Fibroblast of the aortic adventitia (primary cell): ENCODE results near the gene ITGA6. TPM values are rescaled to one million over a fixed set of nuclear protein-coding genes. Genes with fewer than 3 reads are reported as not detected.
"Not testable (repeated sequence)": the region's sequence is repeated elsewhere in the genome, so short reads cannot be mapped to it uniquely, and the experiment has no call there.

Source experiments
- DNase-seq: peaks from one replicate; pipeline ENCODE4 v3.0.0-alpha.2; 2010; ENCODE audit warnings: low read depth
- H3K4me3 ChIP-seq: 2 replicates; pipeline ENCODE4 v1.5.1; 2011; ENCODE audit warnings: low read depth, mild to moderate bottlenecking, control low read depth, low read length, moderate library complexity
- total RNA-seq: library from RNA; depleted of rRNA; stranded (reverse); fragments of >200 nt; gene quantifications from 2 replicates; pipeline ENCODE4 v1.2.3, GENCODE V29; 2012; ENCODE audit warnings: low replicate concordance
- TF ChIP-seq, protein P1 (sequence below): IDR thresholded peaks from 2 replicates; pipeline ENCODE4 v1.5.1; 2011; ENCODE audit warnings: mild to moderate bottlenecking, low read length, control low read depth, inconsistent platforms; ENCODE audit not compliant: insufficient read depth

The ITGA6 gene
- total RNA-seq, 1 donor, result 29.1 TPM

DNA sequence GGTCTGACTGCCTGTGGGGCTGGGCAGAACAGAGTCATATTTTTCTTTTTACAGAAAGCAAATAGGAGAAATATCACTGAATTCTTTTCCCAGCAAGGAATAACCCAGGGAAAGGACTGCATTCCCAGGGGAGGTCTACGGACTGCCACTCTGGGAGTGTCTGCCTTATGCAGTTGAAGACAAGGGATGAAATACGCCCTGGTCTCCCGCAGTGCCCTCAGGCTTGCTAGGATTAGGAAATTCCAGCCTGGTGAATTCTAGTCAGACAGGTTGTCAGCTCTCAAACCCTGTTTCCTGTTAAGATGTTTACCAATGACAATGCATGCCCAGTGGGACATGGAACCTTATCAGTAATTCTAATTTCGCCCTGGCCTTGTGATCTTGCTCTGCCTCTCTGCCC, 98.2 kb downstream of the ITGA6 start:
- DNase-seq, result no peak
- no peak overlapping the region for H3K4me3 ChIP-seq
- TF ChIP-seq, protein P1, sequence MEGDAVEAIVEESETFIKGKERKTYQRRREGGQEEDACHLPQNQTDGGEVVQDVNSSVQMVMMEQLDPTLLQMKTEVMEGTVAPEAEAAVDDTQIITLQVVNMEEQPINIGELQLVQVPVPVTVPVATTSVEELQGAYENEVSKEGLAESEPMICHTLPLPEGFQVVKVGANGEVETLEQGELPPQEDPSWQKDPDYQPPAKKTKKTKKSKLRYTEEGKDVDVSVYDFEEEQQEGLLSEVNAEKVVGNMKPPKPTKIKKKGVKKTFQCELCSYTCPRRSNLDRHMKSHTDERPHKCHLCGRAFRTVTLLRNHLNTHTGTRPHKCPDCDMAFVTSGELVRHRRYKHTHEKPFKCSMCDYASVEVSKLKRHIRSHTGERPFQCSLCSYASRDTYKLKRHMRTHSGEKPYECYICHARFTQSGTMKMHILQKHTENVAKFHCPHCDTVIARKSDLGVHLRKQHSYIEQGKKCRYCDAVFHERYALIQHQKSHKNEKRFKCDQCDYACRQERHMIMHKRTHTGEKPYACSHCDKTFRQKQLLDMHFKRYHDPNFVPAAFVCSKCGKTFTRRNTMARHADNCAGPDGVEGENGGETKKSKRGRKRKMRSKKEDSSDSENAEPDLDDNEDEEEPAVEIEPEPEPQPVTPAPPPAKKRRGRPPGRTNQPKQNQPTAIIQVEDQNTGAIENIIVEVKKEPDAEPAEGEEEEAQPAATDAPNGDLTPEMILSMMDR, result no peak

DNA sequence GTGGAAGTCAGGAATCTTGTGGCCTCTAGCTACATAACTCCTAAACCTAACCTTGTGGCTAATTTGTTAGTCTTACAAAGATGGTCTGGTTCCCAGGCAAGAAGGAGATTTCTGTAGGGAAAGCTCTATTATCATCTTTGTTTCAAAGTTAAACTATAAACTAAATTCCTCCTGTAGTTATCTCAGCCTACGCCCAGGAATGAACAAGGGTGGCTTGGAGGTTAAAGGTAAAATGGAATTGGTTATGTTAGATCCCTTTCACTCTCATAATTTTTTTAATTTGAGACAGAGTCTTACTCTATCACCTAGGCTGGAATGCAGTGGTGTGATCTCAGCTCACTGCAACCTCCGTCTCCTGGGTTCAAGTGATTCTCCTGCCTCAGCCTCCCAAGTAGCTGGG, 103.9 kb downstream of the ITGA6 start:
- no peak for DNase-seq
- TF ChIP-seq, protein P1, result no peak
- H3K4me3 ChIP-seq, result no peak overlapping the region

- DNase-seq, result not testable (repeated sequence)
Observed at GRCh38 chr2:172532461-172532860, 105.1 kb downstream of the ITGA6 start.

DNA sequence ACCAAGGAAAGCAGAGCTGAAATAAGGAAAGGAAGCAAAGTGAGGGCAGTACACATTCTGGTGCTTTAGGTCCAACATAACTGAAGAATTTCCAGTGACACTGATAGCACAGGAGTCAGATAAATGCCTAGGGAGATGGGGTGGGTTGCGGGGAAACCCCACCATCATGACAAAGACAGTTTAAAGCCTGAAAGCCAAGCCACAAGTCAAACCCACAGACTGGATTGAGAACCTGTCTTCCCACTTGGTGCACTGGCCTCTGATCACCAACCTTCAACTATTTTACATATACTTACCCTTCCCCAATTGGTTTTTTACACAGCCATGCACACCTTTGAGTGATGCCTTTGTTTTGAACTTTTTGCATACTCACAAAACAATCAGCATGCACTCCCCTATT, 106.3 kb downstream of the ITGA6 start:
- TF ChIP-seq, protein P1, result no peak
- H3K4me3 ChIP-seq, result no peak overlapping the region
- DNase-seq, result no peak

More at GRCh38 chr2:172532461-172532860, 105.1 kb downstream of the ITGA6 start:
- H3K4me3 ChIP-seq, result not testable (repeated sequence)

DNA sequence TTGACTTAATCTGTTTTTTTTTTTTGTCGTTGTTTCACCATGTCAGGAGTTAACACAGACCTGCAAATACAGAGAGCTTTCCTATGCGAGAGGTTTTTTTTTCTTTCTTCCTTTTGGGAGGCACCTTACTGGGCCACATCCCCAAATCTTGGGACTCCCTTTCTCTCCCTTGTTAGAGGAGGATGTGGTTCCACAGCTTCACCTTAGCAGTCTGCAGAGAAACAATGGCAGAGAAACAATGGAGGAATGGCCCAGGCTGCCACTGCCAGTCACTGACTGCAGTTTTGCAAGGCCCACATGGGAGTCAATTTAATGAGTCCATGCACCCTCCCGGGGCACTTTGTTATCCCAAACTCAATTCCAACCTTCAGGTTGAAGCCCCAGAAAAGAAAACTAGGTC, 107.7 kb downstream of the ITGA6 start:
- no peak overlapping the region for H3K4me3 ChIP-seq
- no peak for DNase-seq
- TF ChIP-seq, protein P1, result no peak

GRCh38 chr2:172537851-172538250, 110.5 kb downstream of the ITGA6 start:
- not testable (repeated sequence) for H3K4me3 ChIP-seq

DNA sequence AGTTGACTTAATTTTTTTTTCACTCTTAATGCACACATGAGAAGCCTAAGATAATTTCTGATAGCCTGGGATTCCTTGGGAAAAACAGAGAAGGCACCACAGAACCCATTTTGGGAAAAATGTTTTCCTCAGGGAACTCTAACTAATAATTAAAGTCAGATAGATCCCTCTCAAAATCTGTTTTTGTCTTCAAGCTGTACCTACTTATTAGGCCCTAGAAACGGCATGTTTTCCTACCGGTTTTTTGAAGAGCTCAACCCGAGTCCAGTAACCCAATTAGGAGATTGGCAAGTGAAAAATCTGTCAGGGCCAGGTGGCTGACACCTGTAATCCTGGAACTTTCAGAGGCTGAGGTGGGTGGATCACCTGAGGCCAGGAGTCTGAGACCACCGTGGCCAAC, 112.4 kb downstream of the ITGA6 start:
- TF ChIP-seq, protein P1, result no peak
- DNase-seq, result no peak
- H3K4me3 ChIP-seq, result no peak overlapping the region

More at GRCh38 chr2:172537851-172538250, 110.5 kb downstream of the ITGA6 start:
- DNase-seq, result not testable (repeated sequence)

DNA sequence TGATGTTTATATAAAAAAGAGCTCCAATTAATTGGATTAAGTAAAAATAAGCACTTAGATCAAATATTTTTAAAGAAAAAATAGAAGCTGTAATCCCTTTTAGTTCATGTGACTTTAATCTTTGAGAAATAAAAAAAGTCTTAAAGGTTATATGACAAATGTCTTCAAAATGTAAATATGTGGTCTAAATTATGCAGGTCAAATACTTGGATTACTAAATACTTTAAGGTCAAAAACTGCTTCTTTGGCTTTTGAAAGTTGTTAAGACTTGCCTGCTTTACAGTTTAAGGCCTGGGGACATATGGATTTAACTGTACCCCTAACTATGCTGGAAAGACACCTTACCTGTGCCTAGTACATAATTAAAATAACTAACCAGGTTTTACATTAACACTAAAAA, 113.0 kb downstream of the ITGA6 start:
- TF ChIP-seq, protein P1, result no peak
- H3K4me3 ChIP-seq, result no peak overlapping the region
- DNase-seq, result no peak
